ENCODE results near the gene MORN1. TPM values are rescaled to one million over a fixed set of nuclear protein-coding genes. Genes with fewer than 3 reads are reported as not detected.

MORN1 gene
- total and polyA plus RNA-seq, 9 of the 15 experiments (the other 6 are each of a cell fraction or from before 2014, with no cell fraction given) = 0.24 to 9.3 (median 4.2) TPM

- H3K36me3 ChIP-seq (ENCODE audit: control insufficient read depth, insufficient read depth, low read length) = no peaks in the 10 kb centered on the region
- no peak overlapping the region for H3K27ac ChIP-seq (ENCODE audit: extremely low read depth, low read depth, low read length)
- no peaks in the 10 kb centered on the region for H3K9me1 ChIP-seq (ENCODE audit: control insufficient read depth, insufficient read depth, low read length)
- H4K20me1 ChIP-seq (replicated peaks; ENCODE audit: control insufficient read depth, insufficient read depth, low read length) = peaks cover 9% of the 10 kb centered on the region
- intact Hi-C loops (cut with micrococcal nuclease) (no loop called here), in situ Hi-C loops (cut with MboI) (no loop called here)
- no peaks in the 10 kb centered on the region for H3K79me2 ChIP-seq (ENCODE audit: control insufficient read depth, insufficient read depth, low read length)
- H3K9me3 ChIP-seq (replicated peaks; ENCODE audit: control insufficient read depth, insufficient read depth, low read depth, low read length) = no peaks in the 10 kb centered on the region
- no TSS peak for BruUV-seq (replicated peaks)
- DNase-seq (ENCODE audit: extremely low read depth in 1 of 4, low spot score in 3 of 4) (no peak), ATAC-seq (no peak), FAIRE-seq (no peak)
- H3K27me3 ChIP-seq (ENCODE audit: control insufficient read depth in 2 of 2, insufficient read depth in 2 of 2, low read length in 2 of 2) = peaks cover 90 to 100% of the 10 kb centered on the region in 2 experiments
- peak overlapping the region in 1 of 2 experiments; percentile 7; a peak in 1 of 4 replicates for H3K9ac ChIP-seq (ENCODE audit: insufficient read depth in 1 of 2, low read depth in 2 of 2, low read length in 2 of 2)
- CTCF ChIA-PET (ENCODE audit: low intra/inter-chr PET ratio) = no interaction called here
- 9% methylated on average over 38 of the region's 38 CpGs for WGBS (ENCODE audit: insufficient coverage, low coverage, missing lambda C conversion rate)
- POLR2A ChIA-PET = interaction anchor here (0.5 to 0.7 kb wide), 4 partner anchors 10 to 1487 kb away, joined by 3 to 4 read pairs (median 3); no protein-coding TSS in a partner anchor
- no peak for TF ChIP-seq CHCHD3 (CRISPR knock-in tag; IDR thresholded peaks at IDR 0.05)
- peak; percentile 36; the same call in 1 of the 2 replicates for TF ChIP-seq EZH2 (IDR thresholded peaks at IDR 0.05; ENCODE audit: borderline replicate concordance, low read depth, low read length)
- peak; percentile 15 for TF ChIP-seq HMGN3 (IDR thresholded peaks at IDR 0.05; ENCODE audit: borderline replicate concordance, extremely low read depth, insufficient read length, low read depth, low read length)
- H3K4me3 ChIP-seq = no peak overlapping the region
- H2AFZ ChIP-seq (ENCODE audit: low read depth, low read length) = no peak overlapping the region
- no peak overlapping the region for H3K4me2 ChIP-seq (ENCODE audit: insufficient read depth, low read length)
- peaks cover 0 to 36% of the 10 kb centered on the region in 2 experiments; a peak in 1 of 5 replicates for H3K4me1 ChIP-seq (replicated peaks in 1 of 2; ENCODE audit: control insufficient read depth in 2 of 2, insufficient read depth in 2 of 2, low read length in 2 of 2)
Observed at GRCh38 chr1:2354511-2355372, 36.6 kb downstream of the MORN1 start.

Measured in K562 (cell line).